Measurements from ENCODE around the gene SPATA13.

GRCh38 chr13:24128112-24128511 lies 32.4 kb upstream of the SPATA13 start:
- no peak for TF ChIP-seq POLR2A (IDR thresholded peaks at IDR 0.05)
- TF ChIP-seq, protein P1, sequence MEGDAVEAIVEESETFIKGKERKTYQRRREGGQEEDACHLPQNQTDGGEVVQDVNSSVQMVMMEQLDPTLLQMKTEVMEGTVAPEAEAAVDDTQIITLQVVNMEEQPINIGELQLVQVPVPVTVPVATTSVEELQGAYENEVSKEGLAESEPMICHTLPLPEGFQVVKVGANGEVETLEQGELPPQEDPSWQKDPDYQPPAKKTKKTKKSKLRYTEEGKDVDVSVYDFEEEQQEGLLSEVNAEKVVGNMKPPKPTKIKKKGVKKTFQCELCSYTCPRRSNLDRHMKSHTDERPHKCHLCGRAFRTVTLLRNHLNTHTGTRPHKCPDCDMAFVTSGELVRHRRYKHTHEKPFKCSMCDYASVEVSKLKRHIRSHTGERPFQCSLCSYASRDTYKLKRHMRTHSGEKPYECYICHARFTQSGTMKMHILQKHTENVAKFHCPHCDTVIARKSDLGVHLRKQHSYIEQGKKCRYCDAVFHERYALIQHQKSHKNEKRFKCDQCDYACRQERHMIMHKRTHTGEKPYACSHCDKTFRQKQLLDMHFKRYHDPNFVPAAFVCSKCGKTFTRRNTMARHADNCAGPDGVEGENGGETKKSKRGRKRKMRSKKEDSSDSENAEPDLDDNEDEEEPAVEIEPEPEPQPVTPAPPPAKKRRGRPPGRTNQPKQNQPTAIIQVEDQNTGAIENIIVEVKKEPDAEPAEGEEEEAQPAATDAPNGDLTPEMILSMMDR (IDR thresholded peaks at IDR 0.05): no peak

Measured in adrenal gland (tissue), 5 donors.